GM23248 (cell line): ENCODE results near the gene KDM4B.

ENCODE experiments used
- EZH2 ChIP-seq: fragments of 200-600 bp; sonication (generic); IDR thresholded peaks from 2 replicates; pipeline ENCODE4 v1.6.1; 2018; ENCODE audit warnings: antibody characterized with exemption, mild to moderate bottlenecking; ENCODE audit not compliant: insufficient read depth, poor library complexity, severe bottlenecking
- EZH2phosphoT487 ChIP-seq: fragments of 200-600 bp; sonication (generic); IDR thresholded peaks from 2 replicates; pipeline ENCODE4 v1.6.1; 2018; ENCODE audit warnings: antibody characterized with exemption, moderate library complexity, mild to moderate bottlenecking, low read depth; ENCODE audit not compliant: insufficient read depth

DNA sequence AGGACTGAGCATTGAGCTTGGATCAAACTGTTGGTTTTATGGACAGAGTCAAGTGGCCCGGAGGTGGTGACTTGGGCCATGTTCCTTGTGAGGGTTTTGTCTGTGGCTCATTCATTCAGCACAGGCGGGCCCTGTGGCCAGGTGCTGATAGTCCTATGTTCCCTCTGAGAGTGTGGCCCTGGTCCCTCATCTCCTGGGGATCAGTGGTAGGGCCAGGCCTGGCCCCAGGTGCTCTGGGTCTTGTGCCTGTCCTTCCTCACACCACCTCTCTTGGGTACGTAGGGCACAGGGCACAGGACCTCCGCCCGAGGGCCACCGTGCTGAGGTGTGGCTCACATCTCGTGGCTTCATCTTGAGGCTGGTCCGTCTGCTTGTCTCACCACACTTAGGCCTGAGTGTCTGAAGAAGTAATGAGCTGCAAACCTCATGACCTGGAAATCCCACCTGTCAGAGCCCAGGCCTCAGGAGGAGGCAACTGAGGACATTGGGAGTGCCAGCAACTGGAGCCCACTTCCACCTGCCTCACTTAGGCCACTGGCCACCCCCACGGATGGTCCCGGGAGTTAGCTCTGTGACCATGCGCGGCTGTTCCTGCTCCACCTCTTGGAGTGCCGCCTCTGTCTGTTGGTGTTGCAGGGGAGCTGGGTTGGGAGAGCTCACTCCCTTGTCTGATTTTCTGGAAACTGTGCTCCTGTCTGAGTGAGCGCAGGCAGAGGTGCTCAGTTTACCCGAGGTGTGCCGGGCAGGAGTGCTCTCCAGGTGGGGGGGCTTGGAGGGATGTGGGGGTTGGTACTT lies 53.4 kb downstream of the KDM4B start:
- TF ChIP-seq EZH2 (no peak), EZH2phosphoT487 (no peak)
